ENCODE data around the gene GRM8. TPM values are rescaled to one million over a fixed set of nuclear protein-coding genes. Genes with fewer than 3 reads are reported as not detected.
A peak's percentile ranks its signal among the peaks of the same experiment; 100 is the strongest.

Gene GRM8
- total RNA-seq, 1 experiment from 2014 or later: not detected

GRCh38 chr7:126791306-126791705, 461.4 kb downstream of the GRM8 start:
- Histone ChIP-seq H3K27ac (ENCODE audit: low read length) (no peak overlapping the region), H3K27me3 (ENCODE audit: low read length) (no peaks in the 10 kb centered on the region), H3K4me2 (ENCODE audit: low read length) (no peak overlapping the region), H3K36me3 (ENCODE audit: low read depth, low read length) (no peaks in the 10 kb centered on the region), H3F3A (ENCODE audit: low read length, unreplicated experiment) (no peaks in the 10 kb centered on the region), H3K79me2 (ENCODE audit: low read length) (no peaks in the 10 kb centered on the region), H3K4me1 (ENCODE audit: insufficient read depth, low read length) (no peaks in the 10 kb centered on the region), H3K9me2 (replicated peaks; ENCODE audit: low read length) (no peaks in the 10 kb centered on the region), H3K4me3 (ENCODE audit: low read length) (no peak overlapping the region), H4K20me1 (ENCODE audit: low read length) (no peaks in the 10 kb centered on the region), H3K9ac (ENCODE audit: low read length) (no peak overlapping the region), H3K9me3 (ENCODE audit: low read length) (no peaks in the 10 kb centered on the region), H2AFZ (ENCODE audit: low read length) (no peak overlapping the region)
- POLR2A ChIA-PET (ENCODE audit: unreplicated experiment): no interaction called here
- DNase-seq (peak; percentile 19), ATAC-seq (peak; percentile 58)
- no peak for TF ChIP-seq CTCF (conservative IDR thresholded peaks at IDR 0.05; ENCODE audit: low read depth, low read length)
- no peak for TF ChIP-seq EZH2phosphoT487 (IDR thresholded peaks at IDR 0.05; ENCODE audit: borderline replicate concordance, low read length)
- TF ChIP-seq EZH2 (IDR thresholded peaks at IDR 0.05; ENCODE audit: low read length, unreplicated experiment): no peak
- no TSS peak for BruUV-seq (replicated peaks)
- intact Hi-C loops (cut with micrococcal nuclease): no loop called here
- CTCF ChIA-PET: no interaction called here

- H3K9me2 ChIP-seq (replicated peaks; ENCODE audit: low read length): no peaks in the 10 kb centered on the region
- CTCF ChIA-PET: no interaction called here
- intact Hi-C loops (cut with micrococcal nuclease): no loop called here
- no peaks in the 10 kb centered on the region for H4K20me1 ChIP-seq (ENCODE audit: low read length)
- no peaks in the 10 kb centered on the region for H3K9me3 ChIP-seq (ENCODE audit: low read length)
- H2AFZ ChIP-seq (ENCODE audit: low read length): no peak overlapping the region
- no peak for ATAC-seq
- DNase-seq: no peak
- no peak overlapping the region for H3K4me3 ChIP-seq (ENCODE audit: low read length)
- H3F3A ChIP-seq (ENCODE audit: low read length, unreplicated experiment): no peaks in the 10 kb centered on the region
- no peak overlapping the region for H3K9ac ChIP-seq (ENCODE audit: low read length)
- peak; percentile 32; the same call in 1 of the 2 replicates for TF ChIP-seq CTCF (conservative IDR thresholded peaks at IDR 0.05; ENCODE audit: low read depth, low read length)
- TF ChIP-seq EZH2phosphoT487 (IDR thresholded peaks at IDR 0.05; ENCODE audit: borderline replicate concordance, low read length): no peak
- H3K27ac ChIP-seq (ENCODE audit: low read length): no peak overlapping the region
- H3K27me3 ChIP-seq (ENCODE audit: low read length): no peaks in the 10 kb centered on the region
- no peaks in the 10 kb centered on the region for H3K36me3 ChIP-seq (ENCODE audit: low read depth, low read length)
- no TSS peak for BruUV-seq (replicated peaks)
- H3K4me2 ChIP-seq (ENCODE audit: low read length): no peak overlapping the region
- no peaks in the 10 kb centered on the region for H3K79me2 ChIP-seq (ENCODE audit: low read length)
- POLR2A ChIA-PET (ENCODE audit: unreplicated experiment): no interaction called here
- H3K4me1 ChIP-seq (ENCODE audit: insufficient read depth, low read length): no peaks in the 10 kb centered on the region
These were observed 462.0 kb downstream of the GRM8 start for GRCh38 chr7:126790763-126791162.

GRCh38 chr7:126783613-126784012, 469.1 kb downstream of the GRM8 start:
- no peaks in the 10 kb centered on the region for H3K79me2 ChIP-seq (ENCODE audit: low read length)
- H3K9ac ChIP-seq (ENCODE audit: low read length): no peak overlapping the region
- no peak overlapping the region for H2AFZ ChIP-seq (ENCODE audit: low read length)
- no peaks in the 10 kb centered on the region for H3K36me3 ChIP-seq (ENCODE audit: low read depth, low read length)
- H3F3A ChIP-seq (ENCODE audit: low read length, unreplicated experiment): no peaks in the 10 kb centered on the region
- ChIA-PET CTCF (no interaction called here), POLR2A (ENCODE audit: unreplicated experiment) (no interaction called here)
- ATAC-seq (no peak), DNase-seq (no peak)
- H3K27ac ChIP-seq (ENCODE audit: low read length): no peak overlapping the region
- H3K4me2 ChIP-seq (ENCODE audit: low read length): no peak overlapping the region
- no peaks in the 10 kb centered on the region for H3K27me3 ChIP-seq (ENCODE audit: low read length)
- intact Hi-C loops (cut with micrococcal nuclease): no loop called here
- no peaks in the 10 kb centered on the region for H3K4me1 ChIP-seq (ENCODE audit: insufficient read depth, low read length)
- H3K9me2 ChIP-seq (replicated peaks; ENCODE audit: low read length): no peaks in the 10 kb centered on the region
- H3K9me3 ChIP-seq (ENCODE audit: low read length): no peaks in the 10 kb centered on the region
- no peaks in the 10 kb centered on the region for H4K20me1 ChIP-seq (ENCODE audit: low read length)
- H3K4me3 ChIP-seq (ENCODE audit: low read length): no peak overlapping the region
- no TSS peak for BruUV-seq (replicated peaks)
- TF ChIP-seq CTCF (conservative IDR thresholded peaks at IDR 0.05; ENCODE audit: low read depth, low read length): no peak
- TF ChIP-seq EZH2 (IDR thresholded peaks at IDR 0.05; ENCODE audit: low read length, unreplicated experiment): no peak
- no peak for TF ChIP-seq EZH2phosphoT487 (IDR thresholded peaks at IDR 0.05; ENCODE audit: borderline replicate concordance, low read length)

Measured in PC-3 (cell line).